KMS-11 (cell line): Measurements from ENCODE around the gene UCN2.

Experiments used
- H2AFZ ChIP-seq: fragments of 200-600 bp; sonication (generic); 2 replicates; pipeline ENCODE4 v1.6.1; 2016; ENCODE audit warnings: antibody characterized with exemption, mixed run types, low read depth
- H3K27ac ChIP-seq: fragments of 200-600 bp; sonication (generic); 2 replicates; pipeline ENCODE4 v1.6.1; 2016; ENCODE audit warnings: mild to moderate bottlenecking, mixed run types
- H3K27me3 ChIP-seq: fragments of 200-600 bp; sonication (generic); 2 replicates; pipeline ENCODE4 v1.6.1; 2017; ENCODE audit warnings: mild to moderate bottlenecking, low read depth, mixed run types, moderate library complexity; ENCODE audit not compliant: insufficient read depth
- H3K36me3 ChIP-seq: fragments of 200-600 bp; sonication (generic); 2 replicates; pipeline ENCODE4 v1.6.1; 2017; ENCODE audit warnings: mild to moderate bottlenecking, mixed run types; ENCODE audit not compliant: insufficient read depth
- H3K4me1 ChIP-seq: fragments of 200-600 bp; sonication (generic); 2 replicates; pipeline ENCODE4 v1.6.1; 2016; ENCODE audit warnings: mild to moderate bottlenecking, low read depth, mixed run types; ENCODE audit not compliant: poor library complexity, severe bottlenecking
- H3K4me2 ChIP-seq: fragments of 200-600 bp; sonication (generic); 2 replicates; pipeline ENCODE4 v1.7.0; 2016; ENCODE audit warnings: mild to moderate bottlenecking, mixed run types
- H3K4me3 ChIP-seq: fragments of 200-600 bp; sonication (generic); IDR thresholded peaks from 2 replicates; pipeline ENCODE4 v1.6.1; 2017; ENCODE audit warnings: low read depth, low read length, mixed read lengths; ENCODE audit not compliant: insufficient read depth
- H3K79me2 ChIP-seq: fragments of 200-600 bp; sonication (generic); 2 replicates; pipeline ENCODE4 v1.6.1; 2016; ENCODE audit warnings: low read depth, mixed run types; ENCODE audit not compliant: insufficient read depth
- H3K9ac ChIP-seq: fragments of 200-600 bp; sonication (generic); 2 replicates; pipeline ENCODE4 v1.6.1; 2016; ENCODE audit warnings: mild to moderate bottlenecking, mixed run types
- H4K20me1 ChIP-seq: fragments of 200-600 bp; sonication (generic); 2 replicates; pipeline ENCODE4 v1.6.1; 2016; ENCODE audit warnings: mild to moderate bottlenecking, mixed run types; ENCODE audit not compliant: insufficient read depth
- TF ChIP-seq, protein P1 (sequence below): fragments of 200-600 bp; sonication (generic); conservative IDR thresholded peaks from 2 replicates; pipeline ENCODE4 v1.6.1; 2017; ENCODE audit warnings: low read depth, mild to moderate bottlenecking, antibody characterized with exemption, low read length, moderate library complexity, mixed read lengths

The UCN2 gene

DNA sequence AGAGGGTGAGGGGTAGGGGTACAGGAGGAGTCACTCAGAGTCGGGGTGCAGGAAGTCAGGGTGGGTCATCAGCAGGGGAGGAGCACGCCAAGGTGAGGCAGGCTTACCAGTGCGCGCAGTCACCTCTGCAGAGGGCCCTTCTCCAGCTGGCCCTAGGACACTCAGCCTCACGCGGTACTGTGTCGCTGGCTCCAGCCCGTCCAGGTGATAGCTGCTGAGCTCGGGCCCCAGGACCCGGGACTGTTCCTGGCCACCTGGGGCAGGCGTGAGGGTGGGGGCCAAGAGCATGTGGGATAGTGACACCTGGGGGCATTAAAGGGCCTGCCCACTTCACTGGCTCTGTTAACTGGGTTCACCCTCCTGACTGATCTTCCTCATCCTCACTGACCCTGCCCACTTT lies 24.1 kb upstream of the UCN2 start:
- Histone ChIP-seq H3K36me3 (no peaks in the 10 kb centered on the region), H3K4me3 (no peak overlapping the region), H3K79me2 (no peaks in the 10 kb centered on the region), H4K20me1 (no peaks in the 10 kb centered on the region), H3K27me3 (peaks cover 16% of the 10 kb centered on the region; the same call in 1 of the 2 replicates), H3K4me1 (no peaks in the 10 kb centered on the region), H3K4me2 (no peak overlapping the region), H2AFZ (no peak overlapping the region), H3K27ac (no peak overlapping the region), H3K9ac (no peak overlapping the region)
- TF ChIP-seq, protein P1, sequence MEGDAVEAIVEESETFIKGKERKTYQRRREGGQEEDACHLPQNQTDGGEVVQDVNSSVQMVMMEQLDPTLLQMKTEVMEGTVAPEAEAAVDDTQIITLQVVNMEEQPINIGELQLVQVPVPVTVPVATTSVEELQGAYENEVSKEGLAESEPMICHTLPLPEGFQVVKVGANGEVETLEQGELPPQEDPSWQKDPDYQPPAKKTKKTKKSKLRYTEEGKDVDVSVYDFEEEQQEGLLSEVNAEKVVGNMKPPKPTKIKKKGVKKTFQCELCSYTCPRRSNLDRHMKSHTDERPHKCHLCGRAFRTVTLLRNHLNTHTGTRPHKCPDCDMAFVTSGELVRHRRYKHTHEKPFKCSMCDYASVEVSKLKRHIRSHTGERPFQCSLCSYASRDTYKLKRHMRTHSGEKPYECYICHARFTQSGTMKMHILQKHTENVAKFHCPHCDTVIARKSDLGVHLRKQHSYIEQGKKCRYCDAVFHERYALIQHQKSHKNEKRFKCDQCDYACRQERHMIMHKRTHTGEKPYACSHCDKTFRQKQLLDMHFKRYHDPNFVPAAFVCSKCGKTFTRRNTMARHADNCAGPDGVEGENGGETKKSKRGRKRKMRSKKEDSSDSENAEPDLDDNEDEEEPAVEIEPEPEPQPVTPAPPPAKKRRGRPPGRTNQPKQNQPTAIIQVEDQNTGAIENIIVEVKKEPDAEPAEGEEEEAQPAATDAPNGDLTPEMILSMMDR: no peak

DNA sequence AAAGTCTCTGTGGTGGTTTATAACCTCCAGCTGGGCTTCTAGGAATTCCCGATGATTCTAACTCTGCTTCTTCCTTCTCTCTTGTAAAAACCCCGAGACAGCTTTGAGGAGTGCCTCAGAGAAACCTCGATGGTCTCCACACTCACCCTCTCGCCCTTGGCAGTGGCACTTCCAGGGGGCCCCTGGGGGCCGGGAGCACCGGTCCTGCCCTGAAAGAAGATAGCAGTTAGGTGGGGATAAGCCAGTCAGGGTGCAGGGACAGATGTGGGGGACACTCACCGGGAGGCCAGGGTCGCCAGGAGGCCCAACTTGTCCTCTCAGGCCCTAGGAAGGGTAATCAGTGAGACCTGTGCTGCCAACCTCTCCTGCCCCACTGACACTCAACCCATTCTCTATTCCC lies 21.8 kb upstream of the UCN2 start:
- H3K36me3 ChIP-seq: no peaks in the 10 kb centered on the region
- TF ChIP-seq, protein P1: no peak

DNA sequence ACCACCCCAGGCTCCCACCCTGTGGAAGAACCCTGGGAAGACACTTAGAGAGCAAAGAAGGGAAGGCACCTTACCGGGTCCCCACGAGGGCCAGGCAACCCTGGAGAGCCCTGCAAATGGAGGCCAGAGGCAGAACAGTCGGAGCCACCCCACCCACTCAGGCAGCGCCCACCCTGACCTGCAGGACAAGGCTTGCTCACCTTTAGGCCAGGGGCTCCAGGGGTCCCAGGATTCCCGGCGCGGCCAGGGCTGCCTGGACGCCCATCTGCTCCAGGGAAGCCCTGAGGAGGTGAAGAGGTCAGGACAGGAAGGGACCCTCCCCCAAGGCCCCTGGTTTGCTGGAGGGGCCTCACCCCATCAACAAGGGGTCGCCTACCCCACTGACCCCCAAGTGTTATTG lies 21.3 kb upstream of the UCN2 start:
- Histone ChIP-seq H3K36me3 (no peaks in the 10 kb centered on the region), H3K27ac (no peak overlapping the region), H2AFZ (no peak overlapping the region), H3K4me1 (no peaks in the 10 kb centered on the region), H4K20me1 (no peaks in the 10 kb centered on the region), H3K79me2 (no peaks in the 10 kb centered on the region), H3K4me3 (no peak overlapping the region), H3K4me2 (no peak overlapping the region), H3K27me3 (peaks cover 22% of the 10 kb centered on the region; the same call in 1 of the 2 replicates), H3K9ac (no peak overlapping the region)
- TF ChIP-seq, protein P1: no peak

More for the DNA sequence above, 21.8 kb upstream of the UCN2 start:
- no peaks in the 10 kb centered on the region for H3K4me1 ChIP-seq
- no peak overlapping the region for H3K4me3 ChIP-seq
- H3K79me2 ChIP-seq: no peaks in the 10 kb centered on the region
- H4K20me1 ChIP-seq: no peaks in the 10 kb centered on the region
- H3K27me3 ChIP-seq: peaks cover 22% of the 10 kb centered on the region; the same call in 1 of the 2 replicates
- H3K4me2 ChIP-seq: no peak overlapping the region
- H2AFZ ChIP-seq: no peak overlapping the region
- H3K9ac ChIP-seq: no peak overlapping the region
- no peak overlapping the region for H3K27ac ChIP-seq

DNA sequence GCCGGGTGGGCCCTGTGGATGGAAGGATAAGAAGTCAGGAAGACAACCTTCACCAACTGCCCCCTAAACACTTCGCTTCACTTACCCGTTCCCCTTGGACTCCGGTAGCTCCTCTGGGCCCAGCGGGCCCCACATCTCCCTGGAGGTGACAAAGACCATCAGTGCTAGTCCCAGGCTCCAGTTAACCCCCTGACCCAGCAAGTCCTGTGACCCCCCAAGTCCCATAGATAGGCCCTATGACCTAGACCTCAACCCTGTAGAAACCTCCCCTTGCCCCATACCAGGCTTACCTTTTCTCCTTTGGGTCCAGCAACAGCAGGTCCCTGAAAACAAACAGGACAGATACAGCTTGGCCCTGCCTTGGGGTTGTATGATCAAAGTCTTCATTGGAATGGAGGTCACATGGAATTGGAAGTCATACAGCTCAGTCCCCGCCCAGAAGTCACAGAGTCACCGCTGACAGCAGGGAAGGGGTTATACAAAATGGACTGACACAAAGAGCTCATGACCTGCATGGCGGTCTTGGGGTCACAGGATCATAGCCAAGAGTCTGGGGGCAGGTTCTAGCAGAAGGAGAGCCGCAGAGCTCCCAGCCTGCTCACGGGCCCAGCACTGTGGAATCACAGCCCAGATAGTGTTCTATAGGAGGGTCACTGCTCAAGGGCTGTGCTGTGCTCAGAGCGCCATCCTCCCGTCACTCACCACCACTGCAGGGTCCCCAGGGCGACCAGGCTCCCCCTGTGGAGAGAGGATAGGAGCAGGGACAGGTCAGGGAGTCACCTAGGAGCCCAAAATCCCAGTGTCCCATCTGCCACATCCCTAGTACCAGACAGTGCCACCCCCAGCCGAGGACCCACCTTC lies 18.3 kb upstream of the UCN2 start:
- H3K79me2 ChIP-seq: no peaks in the 10 kb centered on the region
- TF ChIP-seq, protein P1: no peak
- no peak overlapping the region for H2AFZ ChIP-seq
- H3K4me3 ChIP-seq: no peak overlapping the region
- H3K27me3 ChIP-seq: peaks cover 24% of the 10 kb centered on the region; the same call in 1 of the 2 replicates
- H3K9ac ChIP-seq: no peak overlapping the region
- no peak overlapping the region for H3K27ac ChIP-seq
- no peak overlapping the region for H3K4me2 ChIP-seq
- H3K36me3 ChIP-seq: no peaks in the 10 kb centered on the region
- H4K20me1 ChIP-seq: no peaks in the 10 kb centered on the region
- no peaks in the 10 kb centered on the region for H3K4me1 ChIP-seq
